SU-DHL-6 (cell line): ENCODE results near the gene SUV39H1.

Experiments used
- CTCF ChIP-seq: fragments of 200-600 bp; sonication (generic); IDR thresholded peaks from one replicate; pipeline ENCODE4 v1.5.1; 2017; ENCODE audit warnings: antibody characterized with exemption, mild to moderate bottlenecking, low read length, moderate library complexity; ENCODE audit not compliant: insufficient read depth, poor library complexity, severe bottlenecking
- EZH2phosphoT487 ChIP-seq: fragments of 200-600 bp; sonication (generic), shearing (Covaris generic); conservative IDR thresholded peaks from 2 replicates; pipeline ENCODE4 v1.6.1; 2018; ENCODE audit warnings: mild to moderate bottlenecking, antibody characterized with exemption, low read length, moderate library complexity, mixed read lengths

GRCh38 chrX:48648336-48648751 is 48.2 kb upstream of the SUV39H1 start:
- TF ChIP-seq CTCF (no peak), EZH2phosphoT487 (no peak)
